Caco-2 (cell line): ENCODE measurements around the gene AKAP6. TPM values are rescaled to one million over a fixed set of nuclear protein-coding genes. Genes with fewer than 3 reads are reported as not detected.

ENCODE experiments used
- BruUV-seq: library from RNA; stranded (reverse); fragments of 400-500 nt; replicated peaks from 2 replicates; lab custom pipeline; 2021; lab: Mats Ljungman, UMichigan
- CTCF ChIA-PET: fragments of 300-600 bp; sonication (Branson Sonifier 250); formaldehyde crosslinking; loops from one replicate; lab custom pipeline; 2022; ENCODE audit warnings: antibody characterized with exemption; lab: Charles Lee
- POLR2A ChIA-PET: fragments of 300-600 bp; sonication (Branson Sonifier 250); formaldehyde crosslinking; loops from one replicate; lab custom pipeline; 2022; ENCODE audit warnings: antibody characterized with exemption; lab: Charles Lee
- DNase-seq, 2 experiments: peaks; one replicate each; pipeline versions ENCODE4 v3.0.0 to v3.0.0-alpha.2; 2020 to 2022
- H3K27me3 ChIP-seq: replicated peaks from 2 replicates; pipeline ENCODE4 v1.6.0; 2011; ENCODE audit warnings: low read length; ENCODE audit not compliant: control insufficient read depth, insufficient read depth
- H3K36me3 ChIP-seq: 2 replicates; pipeline ENCODE4 v1.5.1; 2011; ENCODE audit warnings: low read length; ENCODE audit not compliant: control insufficient read depth, insufficient read depth
- H3K4me1 ChIP-seq: fragments of 250-450 bp; sonication (Bioruptor Pico); 2 replicates; pipeline ENCODE4 v1.5.1; 2020; ENCODE audit warnings: mild to moderate bottlenecking
- H3K4me3 ChIP-seq: 2 replicates; pipeline ENCODE4 v1.5.1; 2011; ENCODE audit warnings: low read depth, mild to moderate bottlenecking, control low read depth, low read length
- H3K9me3 ChIP-seq: fragments of 250-450 bp; sonication (Bioruptor Pico); 2 replicates; pipeline ENCODE4 v1.5.1; 2020; ENCODE audit warnings: mild to moderate bottlenecking, moderate library complexity
- H3K27ac Mint-ChIP-seq: one replicate; pipeline ENCODE4 v1.8.0; 2022; ENCODE audit warnings: mixed read lengths; ENCODE audit not compliant: unreplicated experiment
- H3K27me3 Mint-ChIP-seq: one replicate; pipeline ENCODE4 v1.8.0; 2022; ENCODE audit warnings: mixed read lengths; ENCODE audit not compliant: insufficient read depth, unreplicated experiment
- H3K36me3 Mint-ChIP-seq: one replicate; pipeline ENCODE4 v1.8.0; 2022; ENCODE audit warnings: mild to moderate bottlenecking, mixed read lengths; ENCODE audit not compliant: insufficient read depth, unreplicated experiment
- H3K4me1 Mint-ChIP-seq: one replicate; pipeline ENCODE4 v1.8.0; 2022; ENCODE audit warnings: low read depth, mixed read lengths; ENCODE audit not compliant: unreplicated experiment
- H3K4me3 Mint-ChIP-seq: one replicate; pipeline ENCODE4 v1.8.0; 2022; ENCODE audit warnings: mild to moderate bottlenecking, moderate library complexity, mixed read lengths; ENCODE audit not compliant: unreplicated experiment
- H3K9me3 Mint-ChIP-seq: one replicate; pipeline ENCODE4 v1.8.0; 2022; ENCODE audit warnings: mixed read lengths; ENCODE audit not compliant: unreplicated experiment
- intact Hi-C: fragments of 100-400 bp; cut with micrococcal nuclease; formaldehyde crosslinking; loops from one replicate; pipeline ENCODE4 v1.10.0; 2022; ENCODE audit not compliant: unreplicated experiment
- total RNA-seq: library from RNA; stranded (reverse); gene quantifications from 2 replicates; pipeline ENCODE4 v1.2.3, GENCODE V29; 2022
- TF ChIP-seq, protein P1 (sequence below), 2 experiments: fragments of 200-600 bp in 1 of 2; IDR thresholded peaks; 1 replicate in 1 of 2; 2 replicates in 1 of 2; pipeline versions ENCODE4 v1.5.1 to v1.8.0; 2011 to 2022; ENCODE audit warnings: antibody characterized with exemption in 1 of 2, control low read depth in 1 of 2, inconsistent platforms in 1 of 2, low read depth in 1 of 2, low read length in 1 of 2, mild to moderate bottlenecking in 1 of 2, moderate library complexity in 1 of 2; ENCODE audit not compliant: insufficient read depth in 1 of 2, severe bottlenecking in 1 of 2, unreplicated experiment in 1 of 2

Gene AKAP6
- total RNA-seq, 1 experiment from 2014 or later: 3.0 TPM

- H3K9me3 Mint-ChIP-seq: no peaks in the 10 kb centered on the region
- H3K36me3 Mint-ChIP-seq: no peaks in the 10 kb centered on the region
- CTCF ChIA-PET: no interaction called here
- H3K9me3 ChIP-seq: no peaks in the 10 kb centered on the region
- H3K4me1 Mint-ChIP-seq: no peaks in the 10 kb centered on the region
- POLR2A ChIA-PET: no interaction called here
- intact Hi-C loops: no loop called here
- DNase-seq: no peak
- H3K4me3 ChIP-seq: no peak overlapping the region
- H3K27ac Mint-ChIP-seq: no peak overlapping the region
- H3K27me3 Mint-ChIP-seq: no peaks in the 10 kb centered on the region
- TF ChIP-seq, protein P1, sequence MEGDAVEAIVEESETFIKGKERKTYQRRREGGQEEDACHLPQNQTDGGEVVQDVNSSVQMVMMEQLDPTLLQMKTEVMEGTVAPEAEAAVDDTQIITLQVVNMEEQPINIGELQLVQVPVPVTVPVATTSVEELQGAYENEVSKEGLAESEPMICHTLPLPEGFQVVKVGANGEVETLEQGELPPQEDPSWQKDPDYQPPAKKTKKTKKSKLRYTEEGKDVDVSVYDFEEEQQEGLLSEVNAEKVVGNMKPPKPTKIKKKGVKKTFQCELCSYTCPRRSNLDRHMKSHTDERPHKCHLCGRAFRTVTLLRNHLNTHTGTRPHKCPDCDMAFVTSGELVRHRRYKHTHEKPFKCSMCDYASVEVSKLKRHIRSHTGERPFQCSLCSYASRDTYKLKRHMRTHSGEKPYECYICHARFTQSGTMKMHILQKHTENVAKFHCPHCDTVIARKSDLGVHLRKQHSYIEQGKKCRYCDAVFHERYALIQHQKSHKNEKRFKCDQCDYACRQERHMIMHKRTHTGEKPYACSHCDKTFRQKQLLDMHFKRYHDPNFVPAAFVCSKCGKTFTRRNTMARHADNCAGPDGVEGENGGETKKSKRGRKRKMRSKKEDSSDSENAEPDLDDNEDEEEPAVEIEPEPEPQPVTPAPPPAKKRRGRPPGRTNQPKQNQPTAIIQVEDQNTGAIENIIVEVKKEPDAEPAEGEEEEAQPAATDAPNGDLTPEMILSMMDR (IDR thresholded peaks at IDR 0.05; ENCODE audit: insufficient read depth in 1 of 2, low read depth in 1 of 2, low read length in 1 of 2, severe bottlenecking in 1 of 2, unreplicated experiment in 1 of 2): no peak
- H3K4me3 Mint-ChIP-seq: no peak overlapping the region
- H3K4me1 ChIP-seq: no peaks in the 10 kb centered on the region
- BruUV-seq: no TSS peak
- H3K27me3 ChIP-seq: no peaks in the 10 kb centered on the region
- H3K36me3 ChIP-seq: no peaks in the 10 kb centered on the region
Observed at GRCh38 chr14:32697114-32697513, 368.0 kb downstream of the AKAP6 start.

- H3K36me3 Mint-ChIP-seq: no peaks in the 10 kb centered on the region
- intact Hi-C loops: no loop called here
Observed at GRCh38 chr14:32697704-32698103, 368.6 kb downstream of the AKAP6 start.

DNA sequence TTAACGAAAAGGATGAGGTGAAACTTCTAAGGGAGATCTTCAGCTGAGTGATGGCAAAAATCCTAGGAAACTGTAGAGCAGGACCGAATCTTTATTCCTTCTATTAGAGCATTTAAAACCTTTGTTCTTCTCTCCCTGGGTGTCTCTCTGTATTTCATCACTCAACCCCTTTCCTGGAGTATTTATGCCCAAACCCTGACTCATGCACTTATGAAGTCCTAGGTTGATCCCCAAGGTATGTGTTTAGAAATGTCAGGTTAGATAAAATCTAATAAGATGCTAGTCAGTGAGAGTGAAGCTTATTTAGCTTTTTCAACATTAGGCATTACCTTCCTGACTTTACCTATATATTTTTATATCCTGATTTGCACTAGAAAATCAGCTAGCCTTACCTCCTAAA lies 369.7 kb downstream of the AKAP6 start:
- Histone ChIP-seq H3K36me3 (no peaks in the 10 kb centered on the region), H3K4me1 (no peaks in the 10 kb centered on the region), H3K4me3 (no peak overlapping the region), H3K9me3 (no peaks in the 10 kb centered on the region), H3K27me3 (no peaks in the 10 kb centered on the region)
- H3K27me3 Mint-ChIP-seq: peaks cover 4% of the 10 kb centered on the region
- ChIA-PET CTCF (no interaction called here), POLR2A (no interaction called here)
- no peaks in the 10 kb centered on the region for H3K4me1 Mint-ChIP-seq
- TF ChIP-seq, protein P1 (IDR thresholded peaks at IDR 0.05; ENCODE audit: insufficient read depth in 1 of 2, low read depth in 1 of 2, low read length in 1 of 2, severe bottlenecking in 1 of 2, unreplicated experiment in 1 of 2): no peak
- no peak overlapping the region for H3K27ac Mint-ChIP-seq
- H3K36me3 Mint-ChIP-seq: no peaks in the 10 kb centered on the region
- no TSS peak for BruUV-seq
- no peaks in the 10 kb centered on the region for H3K9me3 Mint-ChIP-seq
- DNase-seq: no peak
- no peak overlapping the region for H3K4me3 Mint-ChIP-seq
- intact Hi-C loops: no loop called here

More at GRCh38 chr14:32697704-32698103, 368.6 kb downstream of the AKAP6 start:
- no peaks in the 10 kb centered on the region for H3K4me1 ChIP-seq
- Mint-ChIP-seq H3K4me3 (no peak overlapping the region), H3K27me3 (peaks cover 1% of the 10 kb centered on the region), H3K9me3 (no peaks in the 10 kb centered on the region), H3K4me1 (no peaks in the 10 kb centered on the region), H3K27ac (no peak overlapping the region)
- no peaks in the 10 kb centered on the region for H3K27me3 ChIP-seq
- CTCF ChIA-PET: no interaction called here
- POLR2A ChIA-PET: no interaction called here
- no peaks in the 10 kb centered on the region for H3K9me3 ChIP-seq
- BruUV-seq: no TSS peak
- no peaks in the 10 kb centered on the region for H3K36me3 ChIP-seq
- DNase-seq: no peak
- TF ChIP-seq, protein P1 (IDR thresholded peaks at IDR 0.05; ENCODE audit: insufficient read depth in 1 of 2, low read depth in 1 of 2, low read length in 1 of 2, severe bottlenecking in 1 of 2, unreplicated experiment in 1 of 2): no peak
- no peak overlapping the region for H3K4me3 ChIP-seq
